HCT116 (cell line): ENCODE measurements around the gene TTF1. TPM values are rescaled to one million over a fixed set of nuclear protein-coding genes. Genes with fewer than 3 reads are reported as not detected.

Experiments used
- CBX3 ChIP-seq: IDR thresholded peaks from 2 replicates; pipeline ENCODE4 v1.6.1; 2012; ENCODE audit warnings: low read depth
- EGR1 ChIP-seq: IDR thresholded peaks from 2 replicates; pipeline ENCODE4 v1.6.1; 2012; ENCODE audit warnings: low read depth
- ELF1 ChIP-seq: IDR thresholded peaks from 2 replicates; pipeline ENCODE4 v1.6.1; 2012; ENCODE audit warnings: low read depth, borderline replicate concordance
- YY1 ChIP-seq: IDR thresholded peaks from 2 replicates; pipeline ENCODE4 v1.6.1; 2011; ENCODE audit warnings: low read length, low read depth, moderate library complexity, mild to moderate bottlenecking; ENCODE audit not compliant: insufficient replicate concordance; ENCODE audit errors: extremely low read depth
- total RNA-seq: library from RNA; stranded (reverse); gene quantifications from one replicate; pipeline ENCODE4 v1.2.1, GENCODE V29; 2021; ENCODE audit not compliant: unreplicated experiment

The TTF1 gene
- total RNA-seq, 1 experiment from 2014 or later = 14.5 TPM

DNA sequence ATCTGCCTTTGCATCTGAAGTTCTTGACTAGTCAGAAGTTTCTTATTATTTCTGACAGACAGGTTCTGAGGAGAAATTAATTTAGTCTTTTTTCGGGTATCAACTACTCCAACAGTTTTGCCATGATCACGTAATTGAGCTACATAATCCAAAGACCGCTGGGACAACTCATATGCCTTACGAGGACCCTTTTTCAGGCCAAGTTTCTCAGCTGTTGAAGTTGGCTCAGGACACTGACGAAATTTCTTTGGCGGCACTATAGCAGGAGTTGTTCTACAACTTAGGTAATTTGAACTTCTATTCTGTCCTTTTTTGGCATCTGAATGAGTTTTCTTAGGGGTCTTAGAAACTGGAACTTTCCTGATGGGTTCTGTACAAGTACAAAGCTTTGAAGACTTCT lies 79.1 kb downstream of the TTF1 start (continued):
- no peak for TF ChIP-seq YY1
- TF ChIP-seq EGR1 = no peak
- TF ChIP-seq ELF1 = no peak
- TF ChIP-seq CBX3 = no peak

Other genes starting within 250 kb of the TTF1 start
- gene NTNG2, start 244.8 kb downstream of the TTF1 start, total RNA-seq = 2.5 TPM
- gene SETX, start 51.9 kb downstream of the TTF1 start, total RNA-seq = 38.5 TPM
- gene CFAP77, start 3.4 kb upstream of the TTF1 start, total RNA-seq = 0.98 TPM
- gene BARHL1, start 175.8 kb upstream of the TTF1 start, total RNA-seq = not detected